Loucy (cell line): Measurements from ENCODE around the gene LOXL4.

ENCODE experiments used
- H2AFZ ChIP-seq: fragments of 200-600 bp; sonication (generic); 2 replicates; pipeline ENCODE4 v1.6.0; 2016; ENCODE audit warnings: antibody characterized with exemption, mild to moderate bottlenecking, low read length, moderate library complexity
- H3F3A ChIP-seq: fragments of 200-600 bp; 2 replicates; pipeline ENCODE4 v1.6.0; 2016; ENCODE audit warnings: antibody characterized with exemption, low read depth, mild to moderate bottlenecking
- H3K27me3 ChIP-seq: fragments of 200-600 bp; sonication (generic); 2 replicates; pipeline ENCODE4 v1.6.1; 2014; ENCODE audit warnings: low read length, mild to moderate bottlenecking; ENCODE audit not compliant: insufficient read depth, poor library complexity, severe bottlenecking
- H3K36me3 ChIP-seq: fragments of 200-600 bp; sonication (generic); 2 replicates; pipeline ENCODE4 v1.6.1; 2016; ENCODE audit warnings: low read length; ENCODE audit not compliant: insufficient read depth
- H3K4me1 ChIP-seq: fragments of 200-600 bp; sonication (generic); 2 replicates; pipeline ENCODE4 v1.5.1; 2014; ENCODE audit warnings: low read length, mild to moderate bottlenecking; ENCODE audit not compliant: insufficient read depth, poor library complexity, severe bottlenecking
- H3K4me2 ChIP-seq: fragments of 200-600 bp; sonication (generic); 2 replicates; pipeline ENCODE4 v1.6.0; 2014; ENCODE audit warnings: antibody characterized with exemption, low read length, low read depth, mild to moderate bottlenecking; ENCODE audit not compliant: poor library complexity, severe bottlenecking
- H3K4me3 ChIP-seq: fragments of 200-600 bp; sonication (generic); 2 replicates; pipeline ENCODE4 v1.5.1; 2014; ENCODE audit warnings: low read length, mild to moderate bottlenecking, mixed read lengths; ENCODE audit not compliant: poor library complexity, severe bottlenecking
- H3K79me2 ChIP-seq: fragments of 200-600 bp; sonication (generic); 2 replicates; pipeline ENCODE4 v1.6.1; 2014; ENCODE audit warnings: low read length; ENCODE audit not compliant: insufficient read depth
- H3K9ac ChIP-seq: fragments of 200-600 bp; sonication (generic); 2 replicates; pipeline ENCODE4 v1.6.0; 2014; ENCODE audit warnings: mild to moderate bottlenecking, low read depth, low read length, moderate library complexity; ENCODE audit not compliant: poor library complexity, severe bottlenecking
- H3K9me2 ChIP-seq: fragments of 200-600 bp; sonication (generic); replicated peaks from 2 replicates; pipeline ENCODE4 v1.6.1; 2016; ENCODE audit warnings: low read depth, low read length, mixed read lengths
- H3K9me3 ChIP-seq: fragments of 200-600 bp; sonication (generic); 2 replicates; pipeline ENCODE4 v1.6.1; 2014; ENCODE audit warnings: mild to moderate bottlenecking, antibody characterized with exemption, low read length, low read depth; ENCODE audit not compliant: insufficient read depth
- H4K20me1 ChIP-seq: fragments of 200-600 bp; sonication (generic); 2 replicates; pipeline ENCODE4 v1.6.0; 2014; ENCODE audit warnings: antibody characterized with exemption, low read length, mild to moderate bottlenecking; ENCODE audit not compliant: insufficient read depth, poor library complexity, severe bottlenecking
- EZH2phosphoT487 ChIP-seq: fragments of 200-600 bp; IDR thresholded peaks from 2 replicates; pipeline ENCODE4 v1.6.1; 2018; ENCODE audit warnings: antibody characterized with exemption, mild to moderate bottlenecking, moderate library complexity, borderline replicate concordance
- TF ChIP-seq, protein P1 (sequence below): fragments of 200-600 bp; sonication (generic); conservative IDR thresholded peaks from 2 replicates; pipeline ENCODE4 v1.5.1; 2014; ENCODE audit warnings: mild to moderate bottlenecking, antibody characterized with exemption, low read length

Gene LOXL4

DNA sequence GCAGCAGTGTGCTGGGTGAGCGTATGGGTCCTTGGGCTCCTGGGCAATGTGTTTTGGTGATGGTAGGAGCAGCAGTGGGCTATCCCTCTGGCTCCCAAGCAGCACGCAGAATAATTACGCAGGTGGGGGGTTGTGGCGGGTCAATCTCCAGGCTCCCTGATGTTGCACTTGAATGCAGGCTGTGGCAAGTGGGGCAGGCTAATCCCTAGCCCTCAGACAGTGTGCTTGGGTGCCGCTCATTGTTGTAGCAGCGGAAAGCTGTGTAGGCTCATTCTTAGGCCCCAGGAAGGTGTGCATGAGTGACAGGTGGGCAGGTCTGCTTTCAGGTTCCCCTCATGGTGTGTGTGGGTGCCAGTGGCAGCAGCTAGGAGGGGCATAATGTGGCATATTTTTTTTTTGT lies 44.1 kb downstream of the LOXL4 start:
- TF ChIP-seq EZH2phosphoT487: no peak
- TF ChIP-seq, protein P1, sequence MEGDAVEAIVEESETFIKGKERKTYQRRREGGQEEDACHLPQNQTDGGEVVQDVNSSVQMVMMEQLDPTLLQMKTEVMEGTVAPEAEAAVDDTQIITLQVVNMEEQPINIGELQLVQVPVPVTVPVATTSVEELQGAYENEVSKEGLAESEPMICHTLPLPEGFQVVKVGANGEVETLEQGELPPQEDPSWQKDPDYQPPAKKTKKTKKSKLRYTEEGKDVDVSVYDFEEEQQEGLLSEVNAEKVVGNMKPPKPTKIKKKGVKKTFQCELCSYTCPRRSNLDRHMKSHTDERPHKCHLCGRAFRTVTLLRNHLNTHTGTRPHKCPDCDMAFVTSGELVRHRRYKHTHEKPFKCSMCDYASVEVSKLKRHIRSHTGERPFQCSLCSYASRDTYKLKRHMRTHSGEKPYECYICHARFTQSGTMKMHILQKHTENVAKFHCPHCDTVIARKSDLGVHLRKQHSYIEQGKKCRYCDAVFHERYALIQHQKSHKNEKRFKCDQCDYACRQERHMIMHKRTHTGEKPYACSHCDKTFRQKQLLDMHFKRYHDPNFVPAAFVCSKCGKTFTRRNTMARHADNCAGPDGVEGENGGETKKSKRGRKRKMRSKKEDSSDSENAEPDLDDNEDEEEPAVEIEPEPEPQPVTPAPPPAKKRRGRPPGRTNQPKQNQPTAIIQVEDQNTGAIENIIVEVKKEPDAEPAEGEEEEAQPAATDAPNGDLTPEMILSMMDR: no peak
- Histone ChIP-seq H3K4me1 (peaks cover 16% of the 10 kb centered on the region), H3K9me3 (peaks cover 22% of the 10 kb centered on the region), H3F3A (no peaks in the 10 kb centered on the region), H3K27me3 (no peaks in the 10 kb centered on the region), H3K9ac (no peak overlapping the region), H3K4me3 (no peak overlapping the region), H3K9me2 (no peaks in the 10 kb centered on the region), H3K36me3 (peaks cover 14% of the 10 kb centered on the region; the same call in 1 of the 2 replicates), H2AFZ (no peak overlapping the region), H3K4me2 (no peak overlapping the region), H4K20me1 (no peaks in the 10 kb centered on the region), H3K79me2 (peaks cover 43% of the 10 kb centered on the region)

DNA sequence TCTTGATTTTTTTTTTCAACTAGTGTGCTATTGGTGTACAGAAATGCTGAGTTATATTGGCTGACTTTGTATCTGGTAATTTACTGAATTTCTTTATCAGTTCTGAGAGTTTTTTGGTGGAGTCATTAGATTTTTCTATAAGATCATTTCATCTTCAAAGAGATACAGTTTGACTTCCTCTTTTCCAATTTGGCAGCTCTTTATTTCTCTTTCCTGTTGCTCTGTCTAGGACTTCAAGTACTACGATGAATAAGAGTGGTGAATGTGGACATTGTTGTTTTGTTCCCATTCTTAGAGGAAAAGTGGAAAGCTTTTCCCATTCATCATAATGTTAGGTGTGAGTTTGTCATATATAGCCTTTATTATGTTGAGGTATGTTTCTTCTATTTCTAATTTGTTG lies 50.2 kb downstream of the LOXL4 start:
- TF ChIP-seq EZH2phosphoT487: no peak
- TF ChIP-seq, protein P1: no peak
- peaks cover 27% of the 10 kb centered on the region for H3K79me2 ChIP-seq
- peaks cover 3% of the 10 kb centered on the region; the same call in 1 of the 2 replicates for H3K36me3 ChIP-seq

DNA sequence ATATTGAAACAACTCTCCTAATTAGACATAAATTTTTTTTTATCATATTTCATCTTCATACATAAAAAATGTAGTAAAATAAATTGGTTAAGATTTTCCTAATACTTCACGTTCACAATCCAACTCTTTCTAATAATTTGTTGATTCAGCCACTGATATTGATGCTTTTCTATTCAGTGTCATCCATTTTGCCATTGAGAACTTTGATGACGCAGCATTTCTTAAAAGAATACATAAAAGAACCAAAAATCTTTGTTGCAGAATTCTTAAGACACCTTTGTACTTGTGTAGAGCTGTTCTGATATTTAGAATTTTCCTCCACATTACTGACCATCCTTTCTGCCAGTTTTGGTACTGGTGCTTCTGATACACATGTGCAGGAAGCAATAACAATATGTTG lies 52.6 kb downstream of the LOXL4 start:
- peaks cover 33% of the 10 kb centered on the region for H3K79me2 ChIP-seq

More for the DNA sequence above, 50.2 kb downstream of the LOXL4 start:
- no peaks in the 10 kb centered on the region for H3K27me3 ChIP-seq
- no peak overlapping the region for H2AFZ ChIP-seq
- no peak overlapping the region for H3K9ac ChIP-seq
- no peaks in the 10 kb centered on the region for H3K4me1 ChIP-seq
- H3K9me2 ChIP-seq: no peaks in the 10 kb centered on the region
- no peaks in the 10 kb centered on the region for H3F3A ChIP-seq
- H3K4me2 ChIP-seq: no peak overlapping the region
- H4K20me1 ChIP-seq: no peaks in the 10 kb centered on the region
- no peak overlapping the region for H3K4me3 ChIP-seq
- peaks cover 14% of the 10 kb centered on the region; the same call in 1 of the 2 replicates for H3K9me3 ChIP-seq

More for the DNA sequence above, 52.6 kb downstream of the LOXL4 start:
- H3K9ac ChIP-seq: no peak overlapping the region
- H3K4me3 ChIP-seq: no peak overlapping the region
- H3K9me2 ChIP-seq: no peaks in the 10 kb centered on the region
- no peaks in the 10 kb centered on the region for H3K4me1 ChIP-seq
- TF ChIP-seq, protein P1: no peak
- no peak for TF ChIP-seq EZH2phosphoT487
- H3K36me3 ChIP-seq: peaks cover 9% of the 10 kb centered on the region
- no peaks in the 10 kb centered on the region for H3K27me3 ChIP-seq
- H3K4me2 ChIP-seq: no peak overlapping the region
- H2AFZ ChIP-seq: no peak overlapping the region
- H3K9me3 ChIP-seq: peaks cover 14% of the 10 kb centered on the region; the same call in 1 of the 2 replicates
- H3F3A ChIP-seq: no peaks in the 10 kb centered on the region
- no peaks in the 10 kb centered on the region for H4K20me1 ChIP-seq
